HCT116 (cell line): ENCODE measurements around the gene GALNS. TPM values are rescaled to one million over a fixed set of nuclear protein-coding genes. Genes with fewer than 3 reads are reported as not detected.
"Not testable (repeated sequence)": the region's sequence is repeated elsewhere in the genome, so short reads cannot be mapped to it uniquely, and the experiment has no call there.

Experiments
- ATAC-seq: fragments of 200-7000 bp; cut with Tn5 transposase; 2 replicates; pipeline ENCODE4 v1.9.1; 2020; ENCODE audit warnings: mild to moderate bottlenecking, moderate library complexity
- BruUV-seq: library from RNA; stranded (reverse); fragments of 400-500 nt; replicated peaks from 2 replicates; lab custom pipeline; 2021; lab: Mats Ljungman, UMichigan
- CTCF ChIA-PET: fragments of 300-600 bp; sonication (Branson Sonifier 250); formaldehyde crosslinking; loops from one replicate; lab custom pipeline; 2021; ENCODE audit warnings: antibody characterized with exemption; lab: Charles Lee
- POLR2A ChIA-PET: fragments of 300-600, 350-600 bp; sonication (Branson Sonifier 250); formaldehyde crosslinking; loops from one replicate; lab custom pipeline; 2021; ENCODE audit warnings: antibody characterized with exemption; lab: Charles Lee
- RAD21 ChIA-PET, 2 experiments: fragments of 300-600 bp; sonication (Branson Sonifier 250); formaldehyde crosslinking; loops; one replicate each; lab custom pipeline; 2023; ENCODE audit warnings: low total read pairs in 2 of 2; ENCODE audit not compliant: uncharacterized antibody in 2 of 2, unreplicated experiment in 2 of 2, low non-redundant PET in 1 of 2; lab: Charles Lee
- DNase-seq: peaks from one replicate; pipeline ENCODE4 v3.0.0-alpha.2; 2010; ENCODE audit warnings: low read depth, low spot score
- H2AFZ ChIP-seq: fragments of 200-600 bp; shearing (Covaris generic), sonication (generic); 2 replicates; pipeline ENCODE4 v1.6.1; 2017; ENCODE audit warnings: low read depth, mixed run types, mixed read lengths, antibody characterized with exemption, low read length; ENCODE audit not compliant: poor library complexity, severe bottlenecking
- H3K27ac ChIP-seq: 2 replicates; pipeline ENCODE4 v1.5.1; 2012; ENCODE audit warnings: low read depth, low read length
- H3K27me3 ChIP-seq: fragments of 200-600 bp; sonication (generic); 2 replicates; pipeline ENCODE4 v1.6.1; 2016; ENCODE audit warnings: mixed run types, low read length, mixed read lengths; ENCODE audit not compliant: insufficient read depth
- H3K36me3 ChIP-seq, 2 experiments: fragments of 200-500 bp in 1 of 2; fragments of 200-600 bp in 1 of 2; sonication (Bioruptor generic) in 1 of 2; sonication (generic) in 1 of 2; 2 replicates each; pipeline versions ENCODE4 v1.5.1 to v1.6.1; 2014 to 2016; ENCODE audit warnings: low read length in 2 of 2, inconsistent platforms in 1 of 2, mixed read lengths in 1 of 2, mixed run types in 1 of 2; ENCODE audit not compliant: insufficient read depth in 2 of 2, control insufficient read depth in 1 of 2
- H3K4me1 ChIP-seq, 2 experiments: fragments of 200-600 bp in 1 of 2; sonication (generic) in 1 of 2; 2 replicates each; pipeline versions ENCODE4 v1.5.1 to v1.6.1; 2012 to 2017; ENCODE audit warnings: low read length in 2 of 2, inconsistent platforms in 1 of 2, mild to moderate bottlenecking in 1 of 2, mixed read lengths in 1 of 2, mixed run types in 1 of 2, moderate library complexity in 1 of 2; ENCODE audit not compliant: insufficient read depth in 2 of 2, control insufficient read depth in 1 of 2
- H3K4me2 ChIP-seq: fragments of 200-600 bp; sonication (generic); 2 replicates; pipeline ENCODE4 v1.6.1; 2017; ENCODE audit warnings: mixed run types, low read length, mixed read lengths
- H3K4me3 ChIP-seq, 2 experiments: fragments of 200-600 bp in 1 of 2; sonication (generic) in 1 of 2; replicated peaks in 1 of 2; 2 replicates each; pipeline ENCODE4 v1.5.1; 2011 to 2016; ENCODE audit warnings: low read length in 2 of 2, control low read depth in 1 of 2, low read depth in 1 of 2, mild to moderate bottlenecking in 1 of 2, mixed read lengths in 1 of 2, mixed run types in 1 of 2
- H3K79me2 ChIP-seq: fragments of 200-600 bp; sonication (generic); 2 replicates; pipeline ENCODE4 v1.6.1; 2017; ENCODE audit warnings: mild to moderate bottlenecking, mixed run types, low read length, moderate library complexity, mixed read lengths; ENCODE audit not compliant: insufficient read depth
- H3K9ac ChIP-seq: fragments of 200-600 bp; sonication (generic); 2 replicates; pipeline ENCODE4 v1.6.1; 2016; ENCODE audit warnings: low read length, mixed read lengths
- H3K9me2 ChIP-seq: fragments of 200-600 bp; sonication (generic), shearing (Covaris generic); 2 replicates; pipeline ENCODE4 v1.6.1; 2017; ENCODE audit warnings: mixed run types, mild to moderate bottlenecking, moderate library complexity; ENCODE audit not compliant: insufficient read depth
- H3K9me3 ChIP-seq, 2 experiments: fragments of 200-500 bp in 1 of 2; fragments of 200-600 bp in 1 of 2; sonication (Bioruptor generic) in 1 of 2; sonication (generic) in 1 of 2; 2 replicates each; pipeline ENCODE4 v1.6.1; 2014 to 2017; ENCODE audit warnings: low read length in 2 of 2, mixed read lengths in 2 of 2, inconsistent platforms in 1 of 2, low read depth in 1 of 2, mild to moderate bottlenecking in 1 of 2, mixed run types in 1 of 2, moderate library complexity in 1 of 2; ENCODE audit not compliant: control insufficient read depth in 1 of 2, insufficient read depth in 1 of 2
- H4K20me1 ChIP-seq: fragments of 200-600 bp; sonication (generic), shearing (Covaris generic); 2 replicates; pipeline ENCODE4 v1.6.1; 2017; ENCODE audit warnings: mixed run types, mild to moderate bottlenecking, moderate library complexity; ENCODE audit not compliant: insufficient read depth
- POLR2AphosphoS5 ChIP-seq: IDR thresholded peaks from 2 replicates; pipeline ENCODE4 v1.6.1; 2011; ENCODE audit warnings: mild to moderate bottlenecking, low read depth, low read length, moderate library complexity
- RAD21 ChIP-seq: IDR thresholded peaks from 2 replicates; pipeline ENCODE4 v1.6.1; 2012; ENCODE audit warnings: low read depth, mild to moderate bottlenecking
- SIN3A ChIP-seq: IDR thresholded peaks from 2 replicates; pipeline ENCODE4 v1.6.1; 2012; ENCODE audit warnings: low read depth
- SP1 ChIP-seq: IDR thresholded peaks from 2 replicates; pipeline ENCODE4 v1.6.1; 2012; ENCODE audit warnings: low read depth
- intact Hi-C: fragments of 100-400 bp; cut with micrococcal nuclease; formaldehyde crosslinking; loops from 2 replicates; pipeline ENCODE4 v1.10.0; 2022
- total RNA-seq: library from RNA; stranded (reverse); gene quantifications from one replicate; pipeline ENCODE4 v1.2.1, GENCODE V29; 2021; ENCODE audit not compliant: unreplicated experiment
- TF ChIP-seq, protein P1 (sequence below), 3 experiments: fragments of 200-600 bp in 1 of 3; sonication (generic) in 1 of 3; IDR thresholded peaks in 2 of 3; conservative IDR thresholded peaks in 1 of 3; 2 replicates each; pipeline ENCODE4 v1.5.1; 2012 to 2017; ENCODE audit warnings: low read depth in 2 of 3, low read length in 2 of 3, antibody characterized with exemption in 1 of 3, borderline replicate concordance in 1 of 3, control low read depth in 1 of 3, mild to moderate bottlenecking in 1 of 3, mixed read lengths in 1 of 3, mixed run types in 1 of 3, moderate library complexity in 1 of 3; ENCODE audit not compliant: insufficient read depth in 1 of 3
- TF ChIP-seq, protein P2 (sequence below): IDR thresholded peaks from 2 replicates; pipeline ENCODE4 v1.6.1; 2012; ENCODE audit warnings: low read depth

GALNS gene
- total RNA-seq, 1 experiment from 2014 or later, result 44.6 TPM

DNA sequence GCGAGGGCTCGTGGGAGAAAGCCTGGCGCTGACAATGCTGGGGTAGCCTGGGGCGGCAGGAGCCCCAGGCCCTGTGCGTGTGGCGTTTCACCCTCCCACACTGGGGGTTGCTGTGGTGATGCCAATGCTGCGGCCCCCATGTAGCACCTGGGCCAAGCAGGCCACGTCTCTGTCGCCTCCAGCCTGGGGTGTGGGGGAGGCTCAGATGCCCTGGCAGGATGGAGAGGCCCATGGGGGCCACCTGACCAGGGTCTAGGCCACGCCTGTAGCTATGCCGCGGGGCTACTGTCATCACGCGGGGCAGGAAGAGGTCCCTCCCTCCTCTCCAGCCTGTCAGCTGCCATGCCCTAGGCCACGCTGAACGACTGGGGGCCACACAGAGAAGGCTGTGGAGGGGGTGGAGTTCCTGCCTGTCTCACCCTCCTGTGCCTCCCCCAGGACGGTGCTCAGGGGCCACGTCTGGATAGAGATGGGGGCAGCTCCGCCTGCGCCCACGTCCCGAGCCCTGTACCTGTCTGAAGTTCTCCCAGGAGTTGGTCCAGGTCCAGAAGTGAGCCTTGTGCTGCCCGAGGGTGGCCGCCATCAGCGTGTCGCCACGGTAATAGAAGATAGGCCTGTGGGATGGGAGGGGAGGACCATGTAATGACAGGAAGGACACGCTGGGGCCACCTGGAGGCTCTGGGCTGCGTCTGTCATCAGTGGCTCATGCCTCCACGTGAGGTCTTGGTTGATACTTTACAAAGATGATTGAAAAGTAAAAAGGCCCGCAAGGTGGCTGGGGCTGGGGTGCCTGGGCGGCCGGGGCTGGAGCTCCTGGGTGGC, 32.3 kb downstream of the GALNS start:
- no peak overlapping the region for H3K27ac ChIP-seq
- H3K36me3 ChIP-seq, result no peaks in the 10 kb centered on the region
- H3K79me2 ChIP-seq, result no peaks in the 10 kb centered on the region
- H4K20me1 ChIP-seq, result no peaks in the 10 kb centered on the region
- H3K9ac ChIP-seq, result no peak overlapping the region
- H3K4me1 ChIP-seq, result no peaks in the 10 kb centered on the region
- no peak overlapping the region for H3K4me2 ChIP-seq
- ChIA-PET POLR2A (no interaction called here), RAD21 (no interaction called here), CTCF (no interaction called here)
- no peak overlapping the region for H2AFZ ChIP-seq
- H3K9me2 ChIP-seq, result no peaks in the 10 kb centered on the region
- TF ChIP-seq SP1 (no peak), RAD21 (no peak), SIN3A (no peak), POLR2AphosphoS5 (no peak)
- TF ChIP-seq, protein P1, sequence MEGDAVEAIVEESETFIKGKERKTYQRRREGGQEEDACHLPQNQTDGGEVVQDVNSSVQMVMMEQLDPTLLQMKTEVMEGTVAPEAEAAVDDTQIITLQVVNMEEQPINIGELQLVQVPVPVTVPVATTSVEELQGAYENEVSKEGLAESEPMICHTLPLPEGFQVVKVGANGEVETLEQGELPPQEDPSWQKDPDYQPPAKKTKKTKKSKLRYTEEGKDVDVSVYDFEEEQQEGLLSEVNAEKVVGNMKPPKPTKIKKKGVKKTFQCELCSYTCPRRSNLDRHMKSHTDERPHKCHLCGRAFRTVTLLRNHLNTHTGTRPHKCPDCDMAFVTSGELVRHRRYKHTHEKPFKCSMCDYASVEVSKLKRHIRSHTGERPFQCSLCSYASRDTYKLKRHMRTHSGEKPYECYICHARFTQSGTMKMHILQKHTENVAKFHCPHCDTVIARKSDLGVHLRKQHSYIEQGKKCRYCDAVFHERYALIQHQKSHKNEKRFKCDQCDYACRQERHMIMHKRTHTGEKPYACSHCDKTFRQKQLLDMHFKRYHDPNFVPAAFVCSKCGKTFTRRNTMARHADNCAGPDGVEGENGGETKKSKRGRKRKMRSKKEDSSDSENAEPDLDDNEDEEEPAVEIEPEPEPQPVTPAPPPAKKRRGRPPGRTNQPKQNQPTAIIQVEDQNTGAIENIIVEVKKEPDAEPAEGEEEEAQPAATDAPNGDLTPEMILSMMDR (IDR thresholded peaks at IDR 0.05 in 2 of 3, conservative IDR thresholded peaks at IDR 0.05 in 1 of 3; ENCODE audit: borderline replicate concordance in 1 of 3, insufficient read depth in 1 of 3, low read depth in 2 of 3, low read length in 2 of 3), result no peak
- TF ChIP-seq, protein P2, sequence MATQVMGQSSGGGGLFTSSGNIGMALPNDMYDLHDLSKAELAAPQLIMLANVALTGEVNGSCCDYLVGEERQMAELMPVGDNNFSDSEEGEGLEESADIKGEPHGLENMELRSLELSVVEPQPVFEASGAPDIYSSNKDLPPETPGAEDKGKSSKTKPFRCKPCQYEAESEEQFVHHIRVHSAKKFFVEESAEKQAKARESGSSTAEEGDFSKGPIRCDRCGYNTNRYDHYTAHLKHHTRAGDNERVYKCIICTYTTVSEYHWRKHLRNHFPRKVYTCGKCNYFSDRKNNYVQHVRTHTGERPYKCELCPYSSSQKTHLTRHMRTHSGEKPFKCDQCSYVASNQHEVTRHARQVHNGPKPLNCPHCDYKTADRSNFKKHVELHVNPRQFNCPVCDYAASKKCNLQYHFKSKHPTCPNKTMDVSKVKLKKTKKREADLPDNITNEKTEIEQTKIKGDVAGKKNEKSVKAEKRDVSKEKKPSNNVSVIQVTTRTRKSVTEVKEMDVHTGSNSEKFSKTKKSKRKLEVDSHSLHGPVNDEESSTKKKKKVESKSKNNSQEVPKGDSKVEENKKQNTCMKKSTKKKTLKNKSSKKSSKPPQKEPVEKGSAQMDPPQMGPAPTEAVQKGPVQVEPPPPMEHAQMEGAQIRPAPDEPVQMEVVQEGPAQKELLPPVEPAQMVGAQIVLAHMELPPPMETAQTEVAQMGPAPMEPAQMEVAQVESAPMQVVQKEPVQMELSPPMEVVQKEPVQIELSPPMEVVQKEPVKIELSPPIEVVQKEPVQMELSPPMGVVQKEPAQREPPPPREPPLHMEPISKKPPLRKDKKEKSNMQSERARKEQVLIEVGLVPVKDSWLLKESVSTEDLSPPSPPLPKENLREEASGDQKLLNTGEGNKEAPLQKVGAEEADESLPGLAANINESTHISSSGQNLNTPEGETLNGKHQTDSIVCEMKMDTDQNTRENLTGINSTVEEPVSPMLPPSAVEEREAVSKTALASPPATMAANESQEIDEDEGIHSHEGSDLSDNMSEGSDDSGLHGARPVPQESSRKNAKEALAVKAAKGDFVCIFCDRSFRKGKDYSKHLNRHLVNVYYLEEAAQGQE, result no peak
- ATAC-seq, result peak; percentile 41; the same call in 1 of the 2 replicates
- no peak for DNase-seq
- no peak overlapping the region for H3K4me3 ChIP-seq
- intact Hi-C loops, result no loop called here
- no peaks in the 10 kb centered on the region for H3K9me3 ChIP-seq
- BruUV-seq, result no TSS peak
- H3K27me3 ChIP-seq, result no peaks in the 10 kb centered on the region

DNA sequence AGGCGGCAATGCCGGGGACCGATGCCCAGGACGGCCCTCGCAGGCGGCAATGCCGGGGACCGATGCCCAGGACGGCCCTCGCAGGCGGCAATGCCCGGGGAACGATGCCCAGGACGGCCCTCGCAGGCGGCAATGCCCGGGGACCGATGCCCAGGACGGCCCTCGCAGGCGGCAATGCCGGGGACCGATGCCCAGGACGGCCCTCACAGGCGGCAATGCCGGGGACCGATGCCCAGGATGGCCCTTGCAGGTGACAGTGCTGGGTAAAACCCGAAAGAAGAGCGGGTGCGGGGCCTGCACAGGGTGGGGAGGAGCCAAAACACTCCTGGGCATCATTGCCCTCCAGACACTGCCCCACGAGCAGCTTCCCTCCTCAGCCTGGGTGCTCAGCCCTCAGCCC, 33.1 kb downstream of the GALNS start:
- RAD21 ChIA-PET, result not testable (repeated sequence)

More for the DNA sequence above, 33.1 kb downstream of the GALNS start:
- H3K79me2 ChIP-seq, intact Hi-C loops, DNase-seq, POLR2A ChIA-PET, H3K4me2 ChIP-seq, BruUV-seq, H3K9ac ChIP-seq, H3K27ac ChIP-seq, H2AFZ ChIP-seq, H3K9me2 ChIP-seq, H3K9me3 ChIP-seq, CTCF ChIA-PET, ATAC-seq, H3K27me3 ChIP-seq, H4K20me1 ChIP-seq, H3K4me1 ChIP-seq, H3K36me3 ChIP-seq, H3K4me3 ChIP-seq: not testable (repeated sequence)
